Measurements from ENCODE around the gene ATP9A.

- TF ChIP-seq CTCF (IDR thresholded peaks at IDR 0.05; ENCODE audit: low read depth, low read length), result no peak
- TF ChIP-seq MAX (IDR thresholded peaks at IDR 0.05; ENCODE audit: low read depth, low read length), result no peak
- TF ChIP-seq MYC (IDR thresholded peaks at IDR 0.05; ENCODE audit: low read depth, low read length), result no peak
Measured at GRCh38 chr20:51810155-51811041, 42.2 kb upstream of the ATP9A start.
